C4-2B (cell line): Measurements from ENCODE around the gene PIP4K2C.

Experiments
- ZFX ChIP-seq: fragments of 450-650 bp; IDR thresholded peaks from 2 replicates; pipeline ENCODE4 v1.6.1; 2017
- TF ChIP-seq, protein P1 (sequence below): fragments of 450-650 bp; conservative IDR thresholded peaks from 2 replicates; pipeline ENCODE4 v1.5.1; 2017; ENCODE audit warnings: mild to moderate bottlenecking

DNA sequence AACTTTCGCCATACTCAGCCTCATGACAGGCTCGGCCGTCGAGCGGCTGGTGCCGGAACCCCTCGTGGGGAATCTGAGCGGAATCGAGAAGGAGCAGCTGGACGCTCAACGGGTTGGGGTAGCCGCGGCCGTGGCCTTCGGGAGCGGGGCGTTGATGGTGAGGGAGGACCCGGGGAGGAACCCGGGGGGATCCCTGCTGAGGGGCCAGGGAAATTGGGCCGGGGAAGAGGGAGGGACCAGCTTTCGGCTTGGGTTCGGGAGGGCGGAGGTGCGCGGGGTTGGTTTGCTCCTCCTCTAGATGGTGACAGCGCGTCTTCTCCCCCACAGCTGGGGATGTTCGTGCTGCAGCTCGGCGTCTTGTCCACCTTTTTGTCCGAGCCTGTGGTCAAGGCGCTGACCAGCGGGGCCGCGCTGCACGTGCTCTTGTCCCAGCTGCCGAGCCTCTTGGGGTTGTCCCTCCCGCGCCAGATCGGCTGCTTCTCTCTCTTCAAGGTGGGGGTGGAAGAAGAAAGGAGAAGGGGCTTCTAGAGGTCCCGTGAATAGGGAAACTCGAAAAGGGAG is 30.0 kb downstream of the PIP4K2C start:
- TF ChIP-seq, protein P1, sequence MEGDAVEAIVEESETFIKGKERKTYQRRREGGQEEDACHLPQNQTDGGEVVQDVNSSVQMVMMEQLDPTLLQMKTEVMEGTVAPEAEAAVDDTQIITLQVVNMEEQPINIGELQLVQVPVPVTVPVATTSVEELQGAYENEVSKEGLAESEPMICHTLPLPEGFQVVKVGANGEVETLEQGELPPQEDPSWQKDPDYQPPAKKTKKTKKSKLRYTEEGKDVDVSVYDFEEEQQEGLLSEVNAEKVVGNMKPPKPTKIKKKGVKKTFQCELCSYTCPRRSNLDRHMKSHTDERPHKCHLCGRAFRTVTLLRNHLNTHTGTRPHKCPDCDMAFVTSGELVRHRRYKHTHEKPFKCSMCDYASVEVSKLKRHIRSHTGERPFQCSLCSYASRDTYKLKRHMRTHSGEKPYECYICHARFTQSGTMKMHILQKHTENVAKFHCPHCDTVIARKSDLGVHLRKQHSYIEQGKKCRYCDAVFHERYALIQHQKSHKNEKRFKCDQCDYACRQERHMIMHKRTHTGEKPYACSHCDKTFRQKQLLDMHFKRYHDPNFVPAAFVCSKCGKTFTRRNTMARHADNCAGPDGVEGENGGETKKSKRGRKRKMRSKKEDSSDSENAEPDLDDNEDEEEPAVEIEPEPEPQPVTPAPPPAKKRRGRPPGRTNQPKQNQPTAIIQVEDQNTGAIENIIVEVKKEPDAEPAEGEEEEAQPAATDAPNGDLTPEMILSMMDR: no peak
- TF ChIP-seq ZFX: no peak
